Measurements from ENCODE around the gene PORCN.
"Not testable (repeated sequence)": the region's sequence is repeated elsewhere in the genome, so short reads cannot be mapped to it uniquely, and the experiment has no call there.

The PORCN gene

GRCh38 chrX:48548871-48549270 is 40.1 kb downstream of the PORCN start:
- no peak for DNase-seq

- not testable (repeated sequence) for DNase-seq
These were observed 47.0 kb downstream of the PORCN start for GRCh38 chrX:48555731-48556325.

- no peak for DNase-seq
These were observed 49.5 kb downstream of the PORCN start for GRCh38 chrX:48558271-48558670.

GRCh38 chrX:48559636-48560035 is 50.8 kb downstream of the PORCN start:
- DNase-seq: no peak

GRCh38 chrX:48560056-48560455 is 51.3 kb downstream of the PORCN start:
- DNase-seq: no peak

- no peak for DNase-seq
These were observed 51.9 kb downstream of the PORCN start for GRCh38 chrX:48560681-48561080.

GRCh38 chrX:48569958-48570357 is 61.2 kb downstream of the PORCN start:
- peak; percentile 69 to 80 for DNase-seq
